MM.1S (cell line): ENCODE data around the gene MECP2.

Experiments used
- CTCF ChIP-seq: fragments of 300-600 bp; sonication (generic); IDR thresholded peaks from 2 replicates; pipeline ENCODE4 v1.5.1; 2016; ENCODE audit warnings: antibody characterized with exemption, low read length, mixed read lengths
- EZH2phosphoT487 ChIP-seq: fragments of 300-600 bp; sonication (generic); IDR thresholded peaks from 2 replicates; pipeline ENCODE4 v1.6.1; 2018; ENCODE audit warnings: antibody characterized with exemption, low read length

DNA sequence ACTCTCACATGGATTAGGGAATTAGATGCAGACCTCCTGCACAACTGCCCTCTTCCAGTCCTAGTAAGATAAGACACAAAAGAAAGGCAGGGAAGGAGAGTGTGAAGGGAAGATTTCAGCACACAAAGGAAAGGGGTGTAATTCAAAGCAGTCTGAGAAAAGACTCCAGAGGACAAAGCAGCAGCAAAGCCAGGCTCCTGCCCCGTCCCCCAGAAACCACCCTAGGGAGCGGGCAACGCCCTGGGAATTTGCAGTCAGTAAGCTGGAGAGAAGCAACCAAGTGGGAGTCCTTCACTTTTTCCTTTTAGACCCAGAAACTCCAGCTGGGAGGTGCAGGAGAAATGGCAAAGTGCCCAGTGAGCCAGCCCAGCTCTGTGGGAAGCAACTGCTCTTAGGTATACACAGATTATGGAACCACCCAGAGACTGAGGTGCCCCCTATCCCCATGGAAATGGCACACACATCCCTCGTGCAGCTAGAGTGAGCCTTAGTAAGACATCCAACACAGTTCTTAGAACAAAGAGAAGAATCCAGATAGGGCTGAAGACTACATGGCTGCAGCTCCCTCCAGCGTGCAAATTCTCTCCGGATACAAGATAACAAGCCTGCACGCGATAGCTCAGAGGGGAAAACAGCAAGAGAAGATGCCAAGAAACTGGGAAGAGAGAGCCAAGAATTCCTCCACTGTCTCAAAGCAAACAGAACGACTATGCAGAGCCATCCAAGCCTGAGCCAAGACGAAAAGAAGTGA, 51.3 kb downstream of the MECP2 start:
- TF ChIP-seq CTCF (no peak), EZH2phosphoT487 (no peak)
